Measurements from ENCODE around the gene FILIP1L.

FILIP1L gene

DNA sequence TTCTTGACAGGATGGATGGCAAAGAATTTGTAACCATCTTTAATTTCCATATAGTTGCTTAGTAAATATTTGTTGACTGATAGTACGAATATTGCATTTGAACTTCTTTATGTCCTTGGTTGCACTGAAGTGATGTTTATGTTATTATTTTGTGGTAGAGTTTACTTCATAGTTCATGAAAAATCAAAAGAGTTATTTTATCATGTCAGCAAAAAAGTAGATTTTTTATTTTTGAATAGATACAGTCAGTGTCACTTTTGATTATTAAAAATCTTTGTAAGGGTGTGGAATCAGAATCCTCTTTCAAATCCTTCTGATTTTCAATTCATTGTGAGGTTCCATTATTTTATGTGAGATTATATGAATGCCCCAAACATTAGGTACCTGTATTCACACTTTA, 35.0 kb downstream of the FILIP1L start:
- Histone ChIP-seq H3K27me3 (no peaks in the 10 kb centered on the region), H3K4me1 (no peaks in the 10 kb centered on the region), H3K9me3 (no peaks in the 10 kb centered on the region), H3K4me3 (ENCODE audit: low read depth, low read length) (no peak overlapping the region), H3K36me3 (no peaks in the 10 kb centered on the region)
- no peak for DNase-seq
- TF ChIP-seq, protein P1, sequence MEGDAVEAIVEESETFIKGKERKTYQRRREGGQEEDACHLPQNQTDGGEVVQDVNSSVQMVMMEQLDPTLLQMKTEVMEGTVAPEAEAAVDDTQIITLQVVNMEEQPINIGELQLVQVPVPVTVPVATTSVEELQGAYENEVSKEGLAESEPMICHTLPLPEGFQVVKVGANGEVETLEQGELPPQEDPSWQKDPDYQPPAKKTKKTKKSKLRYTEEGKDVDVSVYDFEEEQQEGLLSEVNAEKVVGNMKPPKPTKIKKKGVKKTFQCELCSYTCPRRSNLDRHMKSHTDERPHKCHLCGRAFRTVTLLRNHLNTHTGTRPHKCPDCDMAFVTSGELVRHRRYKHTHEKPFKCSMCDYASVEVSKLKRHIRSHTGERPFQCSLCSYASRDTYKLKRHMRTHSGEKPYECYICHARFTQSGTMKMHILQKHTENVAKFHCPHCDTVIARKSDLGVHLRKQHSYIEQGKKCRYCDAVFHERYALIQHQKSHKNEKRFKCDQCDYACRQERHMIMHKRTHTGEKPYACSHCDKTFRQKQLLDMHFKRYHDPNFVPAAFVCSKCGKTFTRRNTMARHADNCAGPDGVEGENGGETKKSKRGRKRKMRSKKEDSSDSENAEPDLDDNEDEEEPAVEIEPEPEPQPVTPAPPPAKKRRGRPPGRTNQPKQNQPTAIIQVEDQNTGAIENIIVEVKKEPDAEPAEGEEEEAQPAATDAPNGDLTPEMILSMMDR (IDR thresholded peaks at IDR 0.05; ENCODE audit: low read depth, low read length), result no peak

DNA sequence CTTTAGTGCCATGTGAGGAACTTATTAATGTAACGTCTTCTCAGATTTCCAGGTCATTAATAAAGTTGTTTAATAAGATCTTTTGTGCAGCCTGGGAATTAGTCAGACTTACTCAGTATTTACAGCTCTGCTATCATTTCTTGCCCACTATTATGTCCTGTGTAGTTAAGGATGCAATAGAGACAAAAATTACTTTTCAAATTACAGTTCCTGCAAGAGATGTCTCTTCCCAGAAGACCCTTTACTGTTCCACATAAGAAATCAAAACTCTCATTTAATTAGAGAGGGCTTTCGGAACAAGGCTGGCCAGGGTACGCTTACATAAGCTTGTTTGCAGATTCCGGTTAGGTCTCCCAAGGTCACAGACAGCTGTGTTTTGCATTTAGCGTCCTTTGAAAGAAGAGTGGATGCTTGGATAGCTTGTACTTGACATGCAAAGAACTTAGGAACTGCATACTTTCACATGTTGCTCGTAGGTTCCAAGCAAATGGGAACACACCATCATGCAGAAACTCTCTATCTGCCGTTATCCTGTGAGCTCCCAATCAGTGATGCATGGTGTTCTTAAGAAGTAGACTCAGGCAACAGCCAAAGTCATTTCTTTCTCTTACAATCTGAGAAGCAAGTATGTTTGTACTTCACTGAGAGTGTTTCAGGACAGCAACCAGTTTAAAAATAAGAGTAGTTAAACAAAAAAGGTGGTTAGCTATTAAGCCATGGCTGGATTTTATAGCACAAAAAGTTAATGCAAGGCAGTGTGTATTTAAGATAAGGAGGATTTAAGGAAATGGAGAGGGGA, 37.4 kb downstream of the FILIP1L start:
- no peaks in the 10 kb centered on the region for H3K27me3 ChIP-seq
- H3K36me3 ChIP-seq, result no peaks in the 10 kb centered on the region
- H3K4me3 ChIP-seq (ENCODE audit: low read depth, low read length), result no peak overlapping the region
- H3K9me3 ChIP-seq, result no peaks in the 10 kb centered on the region
- DNase-seq, result no peak
- H3K4me1 ChIP-seq, result no peaks in the 10 kb centered on the region
- TF ChIP-seq, protein P1 (IDR thresholded peaks at IDR 0.05; ENCODE audit: low read depth, low read length), result no peak

DNA sequence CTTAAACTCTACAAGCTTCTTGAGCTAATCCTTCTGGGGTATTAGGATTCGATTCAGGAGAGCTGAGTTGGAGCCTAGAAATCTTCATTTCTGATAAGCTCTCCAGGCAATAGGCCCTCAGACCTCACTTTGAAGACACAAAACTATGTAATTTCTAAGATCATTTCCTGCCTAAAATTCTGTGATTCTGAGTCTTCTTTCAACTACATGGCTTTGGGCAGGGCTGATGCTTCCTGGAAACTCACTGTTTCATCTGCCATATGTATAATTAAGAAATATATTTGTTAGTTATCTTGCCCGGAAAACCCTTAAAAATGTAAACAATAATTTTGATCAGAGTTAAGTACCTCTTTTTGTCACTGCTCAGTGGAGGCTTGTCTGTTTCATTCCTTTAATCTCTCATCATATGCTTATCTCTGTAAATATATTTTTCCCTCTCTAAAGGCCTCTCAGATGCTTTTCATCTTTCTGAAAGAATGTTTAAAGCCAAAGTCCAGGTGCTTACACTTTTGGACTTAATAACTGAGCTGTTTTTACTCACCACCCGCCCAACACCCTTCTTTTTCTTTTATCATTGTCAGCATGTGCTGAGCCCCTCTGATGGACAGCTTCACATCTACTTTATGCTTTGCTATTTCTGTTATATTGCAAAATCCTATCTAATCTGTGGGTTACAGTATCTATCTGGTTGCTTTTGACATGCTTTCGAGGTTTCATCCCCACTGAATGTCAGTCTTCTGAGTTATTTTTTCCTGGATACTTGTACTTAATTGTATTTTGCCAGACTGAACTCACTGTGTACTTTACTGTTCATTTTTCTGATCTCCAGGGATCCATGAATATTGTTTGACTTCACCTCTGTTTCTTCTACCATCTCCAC, 38.2 kb downstream of the FILIP1L start:
- no peaks in the 10 kb centered on the region for H3K27me3 ChIP-seq
- no peaks in the 10 kb centered on the region for H3K4me1 ChIP-seq
- H3K9me3 ChIP-seq, result no peaks in the 10 kb centered on the region
- no peak overlapping the region for H3K4me3 ChIP-seq (ENCODE audit: low read depth, low read length)
- no peak for DNase-seq
- TF ChIP-seq, protein P1 (IDR thresholded peaks at IDR 0.05; ENCODE audit: low read depth, low read length), result no peak
- no peaks in the 10 kb centered on the region for H3K36me3 ChIP-seq

DNA sequence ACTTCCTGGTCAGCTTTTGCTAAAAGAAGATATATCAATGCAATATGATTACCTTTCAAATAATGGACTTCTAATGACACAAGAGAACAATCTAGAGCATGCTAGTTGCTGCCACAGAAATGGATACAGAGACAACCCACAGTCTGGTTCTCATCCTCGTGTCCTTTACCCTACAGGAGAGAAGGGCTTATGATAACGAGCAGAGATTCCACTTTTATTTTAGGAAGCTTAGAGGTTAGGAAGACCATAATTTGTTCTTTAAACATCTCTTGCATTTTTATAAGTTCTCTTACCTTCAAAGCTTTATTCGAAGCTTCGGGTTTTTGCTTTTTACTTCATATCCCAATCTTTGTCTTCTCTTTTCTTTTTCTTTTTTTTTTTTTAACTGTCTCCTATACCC, 39.1 kb downstream of the FILIP1L start:
- no peak overlapping the region for H3K4me3 ChIP-seq (ENCODE audit: low read depth, low read length)
- no peak for DNase-seq
- no peaks in the 10 kb centered on the region for H3K27me3 ChIP-seq
- TF ChIP-seq, protein P1 (IDR thresholded peaks at IDR 0.05; ENCODE audit: low read depth, low read length), result no peak
- no peaks in the 10 kb centered on the region for H3K4me1 ChIP-seq
- H3K9me3 ChIP-seq, result no peaks in the 10 kb centered on the region
- no peaks in the 10 kb centered on the region for H3K36me3 ChIP-seq

DNA sequence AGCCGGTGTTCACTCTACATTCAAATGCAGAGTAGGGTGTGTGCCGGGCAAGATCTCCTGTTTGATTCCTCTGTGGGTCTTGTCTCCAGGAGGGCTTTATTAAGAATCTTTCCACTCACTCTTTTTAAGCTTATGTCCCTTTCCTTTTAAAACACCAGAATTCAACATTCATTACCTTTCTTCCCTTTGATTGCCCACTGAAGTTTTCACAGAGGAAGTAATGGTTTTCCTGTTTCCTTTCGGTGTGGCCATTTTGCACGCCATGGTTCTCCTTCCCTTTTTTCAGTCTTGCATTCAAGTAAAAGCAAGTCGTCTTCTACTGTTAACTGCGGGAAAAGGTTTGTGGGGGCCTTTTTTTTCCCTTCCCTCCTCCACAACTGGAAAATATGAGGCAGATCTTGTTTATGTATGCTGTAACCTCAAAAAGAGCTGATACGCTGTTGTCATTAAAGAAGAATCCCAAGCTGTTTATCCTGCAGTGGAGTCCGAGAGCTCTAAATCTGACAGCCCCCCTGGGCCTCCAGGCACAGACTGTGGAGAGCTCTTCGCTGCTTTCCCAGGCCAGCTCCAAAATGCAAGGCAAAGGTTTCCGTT, 40.5 kb downstream of the FILIP1L start:
- Histone ChIP-seq H3K4me3 (ENCODE audit: low read depth, low read length) (no peak overlapping the region), H3K27me3 (no peaks in the 10 kb centered on the region), H3K36me3 (no peaks in the 10 kb centered on the region), H3K4me1 (no peaks in the 10 kb centered on the region), H3K9me3 (no peaks in the 10 kb centered on the region)
- DNase-seq, result no peak
- TF ChIP-seq, protein P1 (IDR thresholded peaks at IDR 0.05; ENCODE audit: low read depth, low read length), result no peak

Data from BE2C (cell line).